Measurements from ENCODE around the gene ITGAX.

ITGAX gene

DNA sequence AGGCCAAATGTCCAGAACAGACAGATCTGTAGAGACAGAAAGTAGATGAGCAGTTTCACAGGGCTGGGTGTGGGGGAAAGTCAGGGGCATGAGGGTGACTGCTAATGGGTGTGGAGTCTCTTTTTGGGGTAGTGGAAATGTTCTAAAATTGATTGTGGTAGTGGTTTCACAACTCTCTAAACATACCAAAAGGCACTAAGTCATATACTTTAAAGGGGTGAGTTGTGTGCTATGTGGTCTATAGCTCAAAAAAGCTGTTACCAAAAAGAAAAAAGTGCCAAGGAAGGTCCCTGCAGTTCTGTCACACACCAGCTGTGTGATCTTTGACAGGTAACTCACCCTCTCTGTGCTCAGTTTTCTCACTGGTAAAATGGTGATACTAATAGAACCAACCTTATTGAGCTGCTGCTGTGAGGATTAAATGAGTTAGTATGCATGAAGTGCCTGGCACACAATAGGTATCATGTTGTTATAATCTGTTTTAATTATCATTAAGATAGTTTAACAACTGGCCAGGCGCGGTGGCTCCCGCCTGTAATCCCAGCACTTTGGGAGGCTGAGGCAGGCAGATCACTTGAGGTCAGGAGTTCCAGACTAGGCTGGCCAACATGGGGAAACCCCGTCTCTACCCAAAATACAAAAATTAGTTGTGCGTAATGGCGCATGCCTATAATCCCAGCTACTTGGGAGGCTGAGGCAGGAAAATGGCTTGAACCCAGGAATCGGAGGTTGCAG is 10.3 kb downstream of the ITGAX start:
- no peak overlapping the region for H3K4me3 ChIP-seq (ENCODE audit: low read depth, low read length)
- DNase-seq (ENCODE audit: low read depth), result no peak
- TF ChIP-seq, protein P1, sequence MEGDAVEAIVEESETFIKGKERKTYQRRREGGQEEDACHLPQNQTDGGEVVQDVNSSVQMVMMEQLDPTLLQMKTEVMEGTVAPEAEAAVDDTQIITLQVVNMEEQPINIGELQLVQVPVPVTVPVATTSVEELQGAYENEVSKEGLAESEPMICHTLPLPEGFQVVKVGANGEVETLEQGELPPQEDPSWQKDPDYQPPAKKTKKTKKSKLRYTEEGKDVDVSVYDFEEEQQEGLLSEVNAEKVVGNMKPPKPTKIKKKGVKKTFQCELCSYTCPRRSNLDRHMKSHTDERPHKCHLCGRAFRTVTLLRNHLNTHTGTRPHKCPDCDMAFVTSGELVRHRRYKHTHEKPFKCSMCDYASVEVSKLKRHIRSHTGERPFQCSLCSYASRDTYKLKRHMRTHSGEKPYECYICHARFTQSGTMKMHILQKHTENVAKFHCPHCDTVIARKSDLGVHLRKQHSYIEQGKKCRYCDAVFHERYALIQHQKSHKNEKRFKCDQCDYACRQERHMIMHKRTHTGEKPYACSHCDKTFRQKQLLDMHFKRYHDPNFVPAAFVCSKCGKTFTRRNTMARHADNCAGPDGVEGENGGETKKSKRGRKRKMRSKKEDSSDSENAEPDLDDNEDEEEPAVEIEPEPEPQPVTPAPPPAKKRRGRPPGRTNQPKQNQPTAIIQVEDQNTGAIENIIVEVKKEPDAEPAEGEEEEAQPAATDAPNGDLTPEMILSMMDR (conservative IDR thresholded peaks at IDR 0.05; ENCODE audit: low read depth, low read length), result no peak

- DNase-seq (ENCODE audit: low read depth), result no peak
- TF ChIP-seq, protein P1 (conservative IDR thresholded peaks at IDR 0.05; ENCODE audit: low read depth, low read length), result no peak
- H3K4me3 ChIP-seq (ENCODE audit: low read depth, low read length), result no peak overlapping the region
These were observed 12.9 kb downstream of the ITGAX start for GRCh38 chr16:31367853-31368252.

- TF ChIP-seq, protein P1 (conservative IDR thresholded peaks at IDR 0.05; ENCODE audit: low read depth, low read length), result no peak
- H3K4me3 ChIP-seq (ENCODE audit: low read depth, low read length), result no peak overlapping the region
- DNase-seq (ENCODE audit: low read depth), result no peak
These were observed 16.0 kb downstream of the ITGAX start for GRCh38 chr16:31371008-31371407.

DNA sequence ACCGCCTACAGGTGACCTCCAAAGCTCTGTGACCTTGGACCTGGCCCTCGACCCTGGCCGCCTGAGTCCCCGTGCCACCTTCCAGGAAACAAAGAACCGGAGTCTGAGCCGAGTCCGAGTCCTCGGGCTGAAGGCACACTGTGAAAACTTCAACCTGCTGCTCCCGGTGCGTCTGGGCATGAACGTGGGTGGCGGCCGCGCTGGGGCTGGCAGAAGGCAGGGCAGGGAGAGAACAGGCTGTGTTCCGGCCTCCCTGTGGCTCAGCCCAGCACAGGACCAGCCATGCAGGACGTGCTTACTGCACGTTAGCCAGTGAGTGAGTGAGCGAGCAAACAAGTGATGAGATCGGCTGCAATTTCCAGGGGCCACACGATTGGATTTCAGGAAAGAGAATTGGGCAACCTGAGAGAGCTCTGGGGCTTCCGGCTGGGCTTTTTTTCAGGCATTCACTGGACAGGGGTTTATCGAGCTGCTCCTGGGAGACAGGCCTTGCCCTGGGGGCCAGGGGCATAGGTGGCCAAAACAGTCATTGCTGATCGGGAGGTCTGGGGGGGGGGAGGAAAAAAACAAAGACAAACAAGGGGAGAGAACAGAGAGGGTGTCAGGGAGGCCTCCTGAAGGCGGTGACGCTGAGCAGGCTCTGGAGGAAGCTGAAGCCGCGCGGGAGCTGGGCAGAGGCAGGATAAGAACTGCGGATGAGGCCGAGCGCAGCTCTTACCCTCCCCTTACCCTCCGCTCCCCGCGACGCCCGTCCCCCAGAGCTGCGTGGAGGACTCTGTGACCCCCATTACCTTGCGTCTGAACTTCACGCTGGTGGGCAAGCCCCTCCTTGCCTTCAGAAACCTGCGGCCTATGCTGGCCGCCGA is 16.9 kb downstream of the ITGAX start:
- H3K4me3 ChIP-seq (ENCODE audit: low read depth, low read length), result no peak overlapping the region
- no peak for DNase-seq (ENCODE audit: low read depth)
- TF ChIP-seq, protein P1 (conservative IDR thresholded peaks at IDR 0.05; ENCODE audit: low read depth, low read length), result no peak

- TF ChIP-seq, protein P1 (conservative IDR thresholded peaks at IDR 0.05; ENCODE audit: low read depth, low read length), result no peak
- no peak overlapping the region for H3K4me3 ChIP-seq (ENCODE audit: low read depth, low read length)
- no peak for DNase-seq (ENCODE audit: low read depth)
These were observed 18.3 kb downstream of the ITGAX start for GRCh38 chr16:31373235-31373634.

- no peak overlapping the region for H3K4me3 ChIP-seq (ENCODE audit: low read depth, low read length)
- TF ChIP-seq, protein P1 (conservative IDR thresholded peaks at IDR 0.05; ENCODE audit: low read depth, low read length), result no peak
- no peak for DNase-seq (ENCODE audit: low read depth)
These were observed 20.3 kb downstream of the ITGAX start for GRCh38 chr16:31375231-31375630.

Measured in choroid plexus epithelial cell (primary cell).